HG03039 (cell line): Measurements from ENCODE around the gene TSPEAR.
"Not testable (repeated sequence)": the region's sequence is repeated elsewhere in the genome, so short reads cannot be mapped to it uniquely, and the experiment has no call there.

Source experiments
- ATAC-seq: cut with Tn5 transposase; IDR thresholded peaks from one replicate; pipeline ENCODE4 v1.9.1; 2021; ENCODE audit warnings: mild to moderate bottlenecking, moderate library complexity; ENCODE audit not compliant: unreplicated experiment

The TSPEAR gene

DNA sequence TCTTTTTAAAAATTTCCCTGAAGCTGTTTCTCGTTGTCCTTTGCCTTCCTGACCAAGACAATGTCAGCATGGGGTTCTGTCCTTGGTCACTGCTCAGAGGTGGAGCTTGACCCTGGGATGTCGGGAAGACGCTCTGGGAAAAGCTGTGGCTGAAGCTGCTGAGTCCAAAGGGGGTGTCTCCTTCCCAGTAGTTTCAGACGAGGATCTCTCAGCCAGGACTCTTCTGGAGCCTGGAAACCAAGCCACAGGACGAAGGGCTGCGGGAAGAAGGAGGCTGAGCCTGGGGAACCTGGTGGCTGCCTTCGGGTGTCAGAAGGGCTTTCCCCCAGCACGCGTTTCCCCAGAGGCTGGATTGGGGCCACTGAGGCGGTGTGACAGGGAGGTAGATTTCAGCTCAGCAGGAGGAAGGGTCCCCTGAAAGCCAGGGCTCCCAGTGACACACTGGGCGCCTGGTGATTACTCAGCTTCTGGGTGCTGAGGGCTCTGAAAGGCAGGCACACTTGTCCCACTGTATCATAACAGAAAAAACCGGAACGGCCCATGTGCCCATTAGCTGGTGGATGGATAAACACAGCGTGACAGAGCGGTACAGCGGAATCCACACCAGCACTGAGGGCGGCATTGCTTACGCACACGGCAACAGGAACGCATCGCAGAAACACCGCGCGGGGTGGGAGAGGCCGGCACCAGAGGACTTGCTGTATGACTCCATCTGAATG, 24.4 kb downstream of the TSPEAR start:
- ATAC-seq = no peak

DNA sequence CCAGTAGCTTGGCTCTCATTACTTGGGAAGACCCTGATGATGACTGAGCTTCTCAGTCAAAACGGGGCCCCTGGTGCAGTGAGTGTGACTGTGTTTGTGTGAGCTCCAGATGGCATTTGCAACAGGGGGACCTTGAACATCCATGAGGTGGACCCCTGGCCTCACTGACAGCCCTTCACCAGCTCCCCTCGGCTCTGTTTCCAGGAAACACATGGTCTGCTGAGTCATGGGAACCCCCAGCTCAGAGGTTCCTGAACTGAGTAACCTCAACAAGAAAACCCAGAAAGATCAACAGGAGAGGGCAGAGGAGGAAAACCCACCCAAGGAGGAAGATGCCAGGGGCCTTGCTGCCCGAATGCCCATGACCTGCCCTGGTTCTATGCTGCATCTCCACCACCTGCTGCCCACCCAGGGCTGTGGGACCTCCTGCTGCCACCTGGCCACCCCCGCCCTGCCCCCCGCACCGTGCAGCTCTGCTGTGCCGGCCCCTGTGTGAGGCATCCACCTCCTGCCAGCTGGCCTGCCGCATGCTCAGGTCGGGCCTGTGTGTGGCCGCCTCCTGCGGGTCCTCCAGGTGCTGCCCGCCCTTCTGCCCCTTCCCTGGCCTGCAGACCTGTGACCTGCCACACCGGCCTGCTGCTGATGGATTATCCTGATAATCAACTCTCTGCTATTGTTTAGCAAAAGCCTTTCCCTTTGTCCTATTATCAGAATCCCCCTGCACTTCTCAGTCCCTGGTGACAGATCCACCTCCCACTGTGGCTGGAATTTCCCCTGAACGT, 25.2 kb downstream of the TSPEAR start:
- no peak for ATAC-seq

DNA sequence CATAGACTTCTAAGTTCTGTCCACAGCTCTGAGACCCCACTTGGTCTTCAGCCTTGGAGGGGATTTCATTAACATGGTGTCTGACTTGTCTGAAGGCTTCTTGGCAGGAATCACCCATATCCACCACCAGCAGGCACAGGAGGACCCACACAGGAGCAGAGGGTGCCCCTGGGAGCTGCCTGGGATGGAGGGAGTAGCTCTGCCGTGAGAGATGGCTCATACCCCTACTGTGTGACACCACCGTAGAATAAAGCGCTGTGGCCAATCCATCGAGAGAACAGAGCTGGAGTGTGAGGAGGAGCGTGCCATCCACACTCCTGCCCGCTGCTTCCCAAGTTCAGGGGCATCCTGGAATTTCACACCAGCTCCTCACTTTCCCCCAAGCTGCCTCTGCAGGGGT, 26.3 kb downstream of the TSPEAR start:
- ATAC-seq = not testable (repeated sequence)

DNA sequence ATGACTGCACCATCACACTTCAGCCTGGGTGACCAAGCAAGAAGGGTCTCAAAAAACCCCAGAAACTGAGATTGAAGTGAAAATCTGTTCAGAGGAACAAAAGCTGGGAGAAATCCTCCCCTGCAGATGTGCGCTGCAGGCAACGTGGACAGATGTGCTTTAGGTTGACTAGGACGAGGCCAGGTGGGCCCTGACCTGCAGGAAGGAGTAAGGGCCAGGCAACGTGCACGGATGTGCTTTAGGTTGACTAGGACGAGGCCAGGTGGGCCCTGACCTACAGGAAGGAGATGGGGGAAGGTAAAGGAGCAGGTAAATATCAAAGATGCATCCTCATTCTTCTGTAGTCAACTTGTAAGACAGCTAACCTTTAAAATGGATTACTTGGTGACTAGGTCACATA, 26.9 kb downstream of the TSPEAR start:
- no peak for ATAC-seq

DNA sequence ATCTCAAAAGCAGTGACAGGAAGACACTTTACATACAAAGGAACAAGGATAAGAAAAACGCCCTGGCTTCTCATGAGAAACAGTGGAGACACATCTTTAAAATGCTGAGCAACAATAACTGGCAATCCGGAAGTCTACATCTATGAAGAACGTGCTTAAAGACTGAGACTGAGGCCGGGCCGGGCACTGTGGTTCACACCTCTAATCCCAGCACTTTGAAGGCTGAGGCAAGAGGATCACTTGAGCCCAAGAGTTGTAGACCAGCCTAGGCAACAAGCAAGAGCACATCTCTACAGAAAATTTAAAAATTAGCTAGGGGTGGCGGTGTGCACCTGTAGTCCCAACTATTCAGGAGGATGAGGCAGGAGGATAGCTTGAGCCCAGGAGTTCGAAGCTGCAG, 27.3 kb downstream of the TSPEAR start:
- no peak for ATAC-seq

DNA sequence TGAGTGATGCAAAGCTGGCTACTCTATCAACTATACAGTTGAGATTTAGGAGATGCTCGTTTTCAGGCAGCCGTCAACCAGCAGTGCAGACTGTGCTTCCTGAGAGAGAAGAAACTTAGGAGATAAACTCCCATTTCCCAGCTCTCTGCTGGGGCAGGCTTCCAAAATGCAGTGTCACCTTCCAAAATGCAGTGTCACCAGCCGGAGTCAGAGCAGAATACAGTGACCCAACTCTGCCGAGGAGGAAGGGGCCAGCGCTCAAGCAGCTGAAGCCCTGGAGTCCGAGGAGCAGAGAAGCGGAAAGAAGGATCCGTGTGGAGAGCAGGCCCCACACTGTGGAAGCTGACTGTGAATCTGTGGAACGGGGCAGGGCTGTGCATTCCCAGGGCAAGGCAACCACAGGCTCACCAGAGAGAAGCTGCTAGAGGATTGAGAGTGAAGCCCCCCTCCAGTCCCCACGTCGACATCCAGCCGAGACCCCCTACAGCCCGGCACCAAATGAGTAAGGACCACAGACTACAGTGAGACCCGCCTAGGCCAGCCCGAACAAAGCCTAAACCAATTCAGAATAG, 28.7 kb downstream of the TSPEAR start:
- no peak for ATAC-seq

DNA sequence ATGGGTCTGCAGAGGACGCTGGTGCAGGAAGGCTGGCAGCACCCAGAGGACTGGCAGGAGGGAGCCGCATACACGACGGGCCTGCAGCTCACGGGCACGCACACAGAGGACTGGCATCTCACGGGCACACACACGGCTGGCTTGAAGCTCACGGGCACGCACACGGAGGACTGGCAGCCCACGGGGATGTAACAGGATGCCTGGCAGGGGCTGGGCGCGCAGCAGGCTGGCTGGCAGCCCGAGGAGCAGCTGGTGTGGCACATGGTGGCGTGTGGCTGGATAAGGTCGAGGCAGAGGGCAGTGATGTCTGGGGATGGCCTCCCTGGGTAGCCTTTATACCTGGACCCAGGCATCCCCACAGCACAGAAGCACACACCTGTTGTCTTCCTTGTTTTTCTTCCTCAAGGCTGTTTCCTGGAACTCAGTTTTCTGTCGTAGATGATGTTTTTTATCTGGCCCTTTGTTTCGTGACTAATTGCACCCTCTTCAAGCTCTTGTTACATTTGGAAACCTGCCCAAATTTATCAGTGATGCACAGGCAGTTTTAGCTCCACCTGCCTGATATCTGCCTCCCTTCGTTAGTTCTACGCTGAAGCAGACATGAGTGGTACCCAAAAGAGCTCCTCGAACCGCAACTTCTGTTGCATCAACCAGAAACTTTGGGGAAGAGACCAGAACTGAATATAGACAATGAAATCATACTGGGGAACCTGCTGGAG, 29.4 kb downstream of the TSPEAR start, which contains the start of gene KRTAP12-1:
Gene KRTAP12-1 (minus strand): TSS at position 303 of the 719 bp plus-strand sequence. CDS start 40 bp downstream, at position 263.
- no peak for ATAC-seq

DNA sequence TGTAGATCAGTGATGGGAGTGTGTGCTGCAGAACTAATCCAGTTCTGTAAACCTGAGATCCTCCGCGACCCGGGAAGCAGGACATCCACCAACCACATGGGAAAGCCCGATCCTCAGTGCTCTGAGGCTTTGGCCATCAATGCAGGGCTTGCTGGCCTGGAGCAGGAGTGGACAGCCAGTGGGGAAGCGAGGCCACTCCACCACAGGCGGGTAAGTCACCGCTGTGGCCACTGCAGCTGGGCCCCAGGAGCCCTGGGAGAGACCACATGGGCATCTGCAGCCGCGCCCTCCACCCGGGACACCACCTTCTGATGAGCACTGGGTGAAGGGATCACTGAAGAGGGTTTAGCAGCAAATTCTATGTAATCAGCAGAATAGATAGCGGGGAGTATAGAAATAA, 30.2 kb downstream of the TSPEAR start:
- ATAC-seq = no peak

DNA sequence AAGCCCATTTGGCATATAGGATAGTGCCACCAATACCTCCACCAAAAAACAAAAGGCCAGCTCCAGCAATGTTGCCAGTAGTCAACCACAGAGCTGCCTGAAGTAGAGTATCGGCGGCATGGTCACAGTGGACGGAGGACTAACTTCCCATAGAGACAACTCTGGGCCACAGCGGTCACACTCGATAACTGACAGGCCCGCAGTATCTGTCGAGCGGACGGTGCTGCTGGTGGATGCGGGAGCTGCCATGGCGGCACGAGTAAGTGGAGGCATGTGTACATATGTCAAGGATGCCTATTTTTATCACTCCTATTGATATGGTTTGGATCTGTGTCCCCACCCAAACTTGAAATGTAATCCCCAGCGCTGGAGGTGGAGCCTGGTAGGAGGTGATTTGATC, 33.5 kb downstream of the TSPEAR start:
- ATAC-seq = no peak

DNA sequence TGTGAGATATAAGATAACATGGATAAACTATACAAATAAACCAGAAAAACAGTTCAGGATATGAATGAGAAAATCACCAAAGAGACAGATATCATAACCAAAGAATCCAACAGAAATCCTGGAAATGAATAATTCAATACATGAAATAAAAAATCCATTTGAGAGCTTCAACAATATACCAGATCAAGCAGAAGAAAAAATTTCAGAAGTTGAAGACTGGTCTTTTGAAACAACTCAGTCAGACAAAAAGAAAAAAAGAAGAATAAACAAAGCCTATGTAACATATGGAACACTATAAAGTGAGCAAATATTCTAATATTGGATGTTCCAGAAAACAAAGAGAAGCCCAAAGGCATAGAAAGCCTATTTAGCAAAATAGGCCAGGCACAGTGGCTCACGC, 39.5 kb downstream of the TSPEAR start:
- no peak for ATAC-seq

DNA sequence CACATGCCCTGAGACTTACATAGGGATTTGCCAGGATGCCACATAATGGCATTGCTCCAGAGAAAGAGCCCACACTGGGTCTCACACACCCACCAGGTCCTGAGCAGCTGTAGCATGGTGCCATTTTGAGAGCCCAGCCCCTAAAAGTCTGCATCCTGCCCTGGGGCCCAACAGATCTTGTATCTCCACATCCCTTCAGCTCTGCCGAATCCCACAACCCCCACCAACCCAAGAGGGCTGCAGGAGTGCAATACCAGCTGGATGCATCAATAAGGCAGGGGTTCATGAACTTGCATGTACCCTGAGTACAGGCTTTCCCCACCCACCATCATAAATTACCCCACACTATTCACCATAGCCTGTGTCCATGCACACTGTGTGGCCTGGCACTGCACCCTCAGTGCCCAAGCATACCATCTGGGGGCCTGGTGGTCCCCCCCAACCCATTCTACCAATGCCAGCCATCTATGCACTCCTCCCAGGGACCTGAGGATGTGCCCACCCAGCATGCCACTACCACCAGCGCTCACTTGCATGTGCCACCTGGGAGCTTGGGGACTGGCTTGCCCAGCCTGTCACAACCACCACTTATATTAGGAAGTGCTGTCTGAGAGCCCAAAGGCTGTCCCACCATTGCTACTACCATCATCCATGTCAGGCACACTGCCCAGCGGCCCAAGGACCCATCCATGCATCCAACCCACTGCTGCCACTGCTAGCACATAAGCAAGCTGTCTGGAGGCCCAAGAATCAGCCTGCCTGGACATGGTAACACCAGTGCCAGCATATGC, 40.5 kb downstream of the TSPEAR start:
- ATAC-seq = no peak

DNA sequence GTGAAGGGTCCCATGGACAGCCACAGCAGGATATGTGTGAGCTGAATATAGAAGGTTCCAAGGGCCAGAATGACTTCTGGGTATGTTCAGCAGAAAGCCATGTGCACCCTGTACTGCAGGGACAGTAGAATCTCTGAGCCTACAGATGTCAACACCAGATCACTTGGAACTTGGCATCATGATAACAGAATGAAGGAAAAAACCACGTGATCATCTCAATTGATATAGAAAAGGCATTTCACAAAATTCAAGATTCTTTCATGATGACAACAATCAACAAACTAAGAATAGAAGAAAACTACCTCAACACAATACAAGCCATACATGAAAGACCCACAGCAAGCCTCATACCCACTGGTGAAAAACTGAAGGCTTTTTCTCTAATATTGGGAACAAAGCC, 43.8 kb downstream of the TSPEAR start:
- no peak for ATAC-seq

DNA sequence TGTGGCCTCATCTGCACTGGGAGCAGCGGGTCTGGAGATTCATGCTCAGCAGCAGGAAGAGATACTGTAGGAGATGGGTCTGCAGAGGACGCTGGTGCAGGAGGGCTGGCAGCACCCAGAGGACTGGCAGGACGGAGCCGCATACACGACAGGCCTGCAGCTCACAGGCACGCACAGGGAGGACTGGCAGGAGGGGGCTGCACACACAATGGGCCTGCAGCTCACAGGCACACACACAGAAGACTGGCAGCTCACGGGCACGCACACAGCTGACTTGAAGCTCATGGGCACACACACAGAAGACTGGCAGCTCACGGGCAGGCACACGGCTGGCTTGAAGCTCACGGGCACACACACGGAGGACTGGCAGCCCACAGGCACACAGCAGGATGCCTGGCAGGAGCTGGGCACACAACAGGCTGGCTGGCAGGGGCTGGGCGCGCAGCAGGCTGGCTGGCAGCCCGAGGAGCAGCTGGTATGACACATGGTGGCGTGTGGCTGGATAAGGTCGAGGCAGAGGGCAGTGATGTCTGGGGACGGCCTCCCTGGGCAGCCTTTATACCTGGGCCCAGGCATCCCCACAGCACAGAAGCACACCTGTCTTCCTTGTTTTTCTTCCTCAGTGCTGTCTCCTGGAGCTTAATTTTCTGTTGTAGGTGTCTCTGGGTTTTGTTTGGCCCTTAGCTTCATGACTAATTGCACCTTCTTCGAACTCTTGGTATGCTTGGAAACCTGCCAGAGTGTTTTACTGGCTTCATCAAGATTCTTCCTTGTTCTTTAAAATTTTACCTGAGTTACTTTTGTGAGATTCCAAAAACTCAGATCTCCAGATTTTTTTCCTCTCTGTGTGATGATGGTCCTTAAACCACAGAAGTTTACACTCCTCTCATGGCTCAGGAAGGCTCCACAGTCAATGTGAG, 44.7 kb downstream of the TSPEAR start, which contains the start of gene KRTAP12-2:
Gene KRTAP12-2 (minus strand): TSS at position 527 of the 920 bp plus-strand sequence. CDS start 41 bp downstream, at position 486.
- ATAC-seq = no peak

DNA sequence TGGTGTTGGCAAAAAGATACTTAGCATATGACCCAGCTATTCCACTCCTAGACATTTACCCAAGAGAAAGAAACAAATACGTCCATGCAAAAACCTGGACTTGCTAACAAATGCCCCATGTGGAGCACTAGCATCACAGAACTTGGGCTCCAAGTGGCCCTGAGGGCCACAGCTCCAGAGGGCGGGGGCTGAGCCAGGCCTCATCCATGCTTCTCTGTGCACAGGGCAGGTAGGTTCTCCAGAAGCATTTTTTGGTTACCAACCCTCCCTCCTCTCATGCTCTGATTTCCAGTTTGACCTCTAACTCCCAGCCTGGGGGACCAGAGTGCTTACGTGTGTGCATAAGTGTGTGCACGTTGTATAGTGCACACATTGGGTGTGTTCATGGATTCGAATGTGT, 46.7 kb downstream of the TSPEAR start:
- ATAC-seq = no peak

DNA sequence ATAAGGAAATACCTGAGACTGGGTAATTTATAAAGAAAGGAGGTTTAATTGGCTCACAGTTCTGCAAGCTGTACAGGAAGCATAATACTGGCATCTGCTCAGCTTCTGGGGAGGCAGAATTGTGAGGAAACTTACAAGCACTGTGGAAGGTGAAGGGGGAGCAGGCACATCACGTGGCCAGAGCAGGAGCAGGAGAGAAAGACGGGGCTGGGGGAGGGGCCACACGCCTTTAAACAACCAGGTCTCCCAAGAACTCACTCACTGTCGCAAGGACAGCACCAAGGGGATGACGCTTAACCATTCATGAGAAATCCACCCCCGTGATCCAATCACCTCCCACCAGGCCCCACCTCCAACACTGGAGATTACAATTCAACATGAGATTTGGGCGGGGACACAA, 49.8 kb downstream of the TSPEAR start:
- ATAC-seq = not testable (repeated sequence)

DNA sequence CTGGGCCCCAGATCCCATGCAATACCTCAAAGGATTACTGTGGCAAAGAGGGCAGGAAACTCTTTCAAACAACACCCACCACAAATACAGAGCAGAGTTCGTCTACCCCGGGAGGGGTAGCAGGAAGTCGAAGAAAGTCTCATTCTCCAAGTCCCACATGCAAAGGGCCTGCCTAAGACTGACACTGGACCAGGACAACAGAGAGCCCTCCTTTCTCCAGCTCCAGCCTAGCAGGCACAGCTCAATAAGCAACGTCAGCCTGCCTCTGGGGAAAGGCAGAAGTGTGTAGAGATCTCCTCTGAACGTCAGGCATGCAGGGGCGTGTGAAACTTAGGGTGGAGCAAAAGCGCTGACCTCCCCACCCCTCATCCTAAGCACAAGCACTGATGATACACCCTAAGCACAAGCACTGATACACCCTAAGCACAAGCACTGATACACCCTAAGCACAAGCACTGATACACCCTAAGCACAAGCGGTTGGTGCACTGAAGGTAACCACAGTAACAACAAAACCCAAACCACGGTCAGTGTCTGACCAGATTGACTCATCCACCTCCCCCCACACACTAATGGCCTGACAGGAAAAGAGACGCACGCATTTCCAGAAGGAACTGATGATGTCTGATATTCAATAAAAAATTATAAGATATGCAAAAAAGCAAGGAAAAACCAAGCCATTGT, 52.3 kb downstream of the TSPEAR start:
- no peak for ATAC-seq

DNA sequence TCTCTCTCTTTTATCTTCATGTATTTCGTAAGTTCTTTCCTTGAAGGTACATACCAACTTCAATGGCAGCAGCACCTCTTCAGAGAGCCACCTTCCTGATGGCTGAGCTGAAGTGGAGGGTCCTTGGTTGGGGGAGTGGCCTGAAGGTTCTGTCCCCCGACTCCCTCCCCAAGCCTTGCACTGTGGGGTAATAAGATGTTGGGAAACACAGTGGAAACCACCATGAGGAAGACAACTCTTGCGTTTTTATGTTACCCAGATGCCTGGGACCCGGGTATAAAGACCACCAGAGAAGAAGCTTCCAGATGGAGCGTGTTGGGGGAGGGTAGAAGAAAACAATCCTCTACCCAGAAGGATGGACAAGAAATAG, 52.8 kb downstream of the TSPEAR start:
- no peak for ATAC-seq

DNA sequence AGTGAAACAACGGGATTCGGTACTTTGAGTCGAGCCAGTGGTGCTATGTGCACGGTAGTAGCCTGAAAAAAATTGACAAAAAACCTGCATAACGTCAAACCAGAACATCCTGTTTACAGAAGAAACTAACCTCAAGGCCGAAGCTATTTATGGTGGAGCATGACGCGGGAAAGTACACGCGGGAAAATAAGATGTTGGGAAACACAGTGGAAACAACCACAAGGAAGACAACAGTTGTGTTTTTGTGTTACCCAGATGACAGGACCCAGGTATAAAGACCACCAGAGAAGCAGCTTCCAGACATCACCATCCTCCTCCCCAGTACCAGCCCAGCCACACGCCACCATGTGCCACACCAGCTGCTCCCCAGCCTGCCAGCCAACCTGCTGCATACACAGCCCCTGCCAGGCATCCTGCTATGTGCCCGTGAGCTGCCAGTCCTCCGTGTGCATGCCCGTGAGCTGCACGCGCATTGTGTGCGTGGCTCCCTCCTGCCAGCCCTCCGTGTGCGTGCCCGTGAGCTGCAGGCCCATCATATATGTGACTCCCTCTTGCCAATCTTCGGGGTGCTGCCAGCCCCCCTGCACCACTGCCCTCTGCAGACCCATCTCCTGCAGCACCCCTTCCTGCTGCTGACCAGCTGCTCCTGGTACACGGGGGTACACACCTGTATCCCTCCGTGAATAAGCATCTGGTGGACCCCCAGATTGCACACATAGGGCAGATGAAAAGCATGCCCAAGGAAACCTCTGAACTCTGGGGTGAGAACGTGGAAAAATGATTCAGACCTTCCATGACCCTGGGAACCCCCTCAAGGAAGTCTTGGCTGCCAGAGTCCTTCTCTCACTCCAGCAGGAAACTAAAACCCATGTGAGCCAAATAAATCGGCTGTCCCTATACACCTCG, 53.5 kb downstream of the TSPEAR start, which contains the start of gene KRTAP12-3:
Gene KRTAP12-3 (plus strand): TSS at position 298 of the 906 bp plus-strand sequence. CDS start 48 bp downstream, at position 346.
- no peak for ATAC-seq
